ENCODE results near the gene CYYR1.

DNA sequence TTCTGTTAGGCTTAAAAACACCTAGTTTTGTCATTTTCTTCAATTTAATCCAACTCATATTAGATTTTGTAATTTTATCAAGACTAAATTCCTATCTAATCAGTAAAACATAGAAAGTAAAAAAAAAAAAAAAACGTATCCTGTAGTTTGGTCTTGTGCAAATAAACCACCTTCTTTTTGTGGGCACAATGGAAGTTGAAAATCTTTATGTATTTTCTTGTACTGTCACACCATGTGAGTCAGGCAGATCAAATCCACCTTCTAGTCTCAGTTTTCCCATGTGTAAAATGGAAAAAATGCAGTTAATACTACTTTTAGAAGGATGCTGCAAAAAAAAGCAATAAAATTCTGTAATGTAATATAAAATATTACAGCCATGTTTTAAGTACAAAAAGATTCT lies 129.8 kb downstream of the CYYR1 start:
- no peak for TF ChIP-seq POLR2A (IDR thresholded peaks at IDR 0.05; ENCODE audit: low read depth, low read length)
- TF ChIP-seq POLR2AphosphoS5 (IDR thresholded peaks at IDR 0.05; ENCODE audit: low read depth, low read length) = no peak

Data from GM12892 (cell line).